ENCODE results near the gene NCLN.
"Not testable (repeated sequence)": the region's sequence is repeated elsewhere in the genome, so short reads cannot be mapped to it uniquely, and the experiment has no call there.

The NCLN gene

GRCh38 chr19:3163943-3164342 is 21.8 kb upstream of the NCLN start:
- Mint-ChIP-seq H3K27ac (no peak overlapping the region), H3K9me3 (peaks cover 11% of the 10 kb centered on the region), H3K36me3 (ENCODE audit: low read depth) (peaks cover 63% of the 10 kb centered on the region), H3K27me3 (ENCODE audit: low read depth) (no peaks in the 10 kb centered on the region), H3K4me3 (no peak overlapping the region), H3K4me1 (ENCODE audit: low read depth) (peaks cover 40% of the 10 kb centered on the region)

- no peak overlapping the region for H3K27ac Mint-ChIP-seq
- H3K9me3 Mint-ChIP-seq: peaks cover 6% of the 10 kb centered on the region
- no peaks in the 10 kb centered on the region for H3K27me3 Mint-ChIP-seq (ENCODE audit: low read depth)
- peaks cover 41% of the 10 kb centered on the region for H3K36me3 Mint-ChIP-seq (ENCODE audit: low read depth)
- no peak overlapping the region for H3K4me3 Mint-ChIP-seq
- peaks cover 27% of the 10 kb centered on the region for H3K4me1 Mint-ChIP-seq (ENCODE audit: low read depth)
Observed at GRCh38 chr19:3167533-3168272, 18.0 kb upstream of the NCLN start.

- H3K27me3 Mint-ChIP-seq (ENCODE audit: low read depth): no peaks in the 10 kb centered on the region
- H3K4me3 Mint-ChIP-seq: no peak overlapping the region
- H3K9me3 Mint-ChIP-seq: no peaks in the 10 kb centered on the region
- H3K27ac Mint-ChIP-seq: peak overlapping the region; percentile 36
- peaks cover 22% of the 10 kb centered on the region for H3K4me1 Mint-ChIP-seq (ENCODE audit: low read depth)
- H3K36me3 Mint-ChIP-seq (ENCODE audit: low read depth): peaks cover 23% of the 10 kb centered on the region
Observed at GRCh38 chr19:3171894-3172672, 13.6 kb upstream of the NCLN start.

DNA sequence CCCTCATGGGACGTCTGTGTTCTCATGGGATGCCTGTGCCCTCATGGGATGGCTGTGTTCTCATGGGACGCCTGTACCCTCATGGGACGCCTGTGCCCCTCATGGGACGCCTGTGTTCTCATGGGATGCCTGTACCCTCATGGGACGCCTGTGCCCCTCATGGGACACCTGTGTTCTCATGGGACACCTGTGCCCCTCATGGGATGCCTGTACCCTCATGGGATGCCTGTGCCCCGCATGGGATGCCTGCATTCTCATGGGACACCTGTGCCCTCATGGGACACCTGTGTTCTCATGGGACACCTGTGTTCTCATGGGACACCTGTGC is 13.1 kb upstream of the NCLN start:
- not testable (repeated sequence) for H3K27ac Mint-ChIP-seq; H3K27me3 Mint-ChIP-seq (ENCODE audit: low read depth); H3K9me3 Mint-ChIP-seq; H3K4me3 Mint-ChIP-seq
- peaks cover 23% of the 10 kb centered on the region for H3K36me3 Mint-ChIP-seq (ENCODE audit: low read depth)
- H3K4me1 Mint-ChIP-seq (ENCODE audit: low read depth): peaks cover 25% of the 10 kb centered on the region

GRCh38 chr19:3175781-3176714 is 9.7 kb upstream of the NCLN start:
- Mint-ChIP-seq H3K9me3 (no peaks in the 10 kb centered on the region), H3K36me3 (ENCODE audit: low read depth) (peaks cover 35% of the 10 kb centered on the region), H3K4me1 (ENCODE audit: low read depth) (peaks cover 19% of the 10 kb centered on the region), H3K27me3 (ENCODE audit: low read depth) (no peaks in the 10 kb centered on the region), H3K4me3 (peak overlapping the region; percentile 82), H3K27ac (peak overlapping the region; percentile 99)

- Mint-ChIP-seq H3K36me3 (ENCODE audit: low read depth) (peaks cover 34% of the 10 kb centered on the region), H3K27ac (peak overlapping the region; percentile 99), H3K4me3 (peak overlapping the region; percentile 82), H3K27me3 (ENCODE audit: low read depth) (no peaks in the 10 kb centered on the region), H3K4me1 (ENCODE audit: low read depth) (peaks cover 16% of the 10 kb centered on the region), H3K9me3 (no peaks in the 10 kb centered on the region)
Observed at GRCh38 chr19:3176715-3177501, 8.8 kb upstream of the NCLN start.

GRCh38 chr19:3178377-3178972 is 7.3 kb upstream of the NCLN start, which contains the start of gene S1PR4:
Gene S1PR4 (plus strand): TSS chr19:3178769. CDS start chr19:3178793, 24 bp downstream.
- Mint-ChIP-seq H3K9me3 (no peaks in the 10 kb centered on the region), H3K4me3 (peak within 1 kb of the TSS; percentile 98), H3K27me3 (ENCODE audit: low read depth) (no peaks in the 10 kb centered on the region), H3K36me3 (ENCODE audit: low read depth) (peaks cover 38% of the 10 kb centered on the region), H3K4me1 (ENCODE audit: low read depth) (peaks cover 16% of the 10 kb centered on the region), H3K27ac (peak within 1 kb of the TSS; percentile 94)

DNA sequence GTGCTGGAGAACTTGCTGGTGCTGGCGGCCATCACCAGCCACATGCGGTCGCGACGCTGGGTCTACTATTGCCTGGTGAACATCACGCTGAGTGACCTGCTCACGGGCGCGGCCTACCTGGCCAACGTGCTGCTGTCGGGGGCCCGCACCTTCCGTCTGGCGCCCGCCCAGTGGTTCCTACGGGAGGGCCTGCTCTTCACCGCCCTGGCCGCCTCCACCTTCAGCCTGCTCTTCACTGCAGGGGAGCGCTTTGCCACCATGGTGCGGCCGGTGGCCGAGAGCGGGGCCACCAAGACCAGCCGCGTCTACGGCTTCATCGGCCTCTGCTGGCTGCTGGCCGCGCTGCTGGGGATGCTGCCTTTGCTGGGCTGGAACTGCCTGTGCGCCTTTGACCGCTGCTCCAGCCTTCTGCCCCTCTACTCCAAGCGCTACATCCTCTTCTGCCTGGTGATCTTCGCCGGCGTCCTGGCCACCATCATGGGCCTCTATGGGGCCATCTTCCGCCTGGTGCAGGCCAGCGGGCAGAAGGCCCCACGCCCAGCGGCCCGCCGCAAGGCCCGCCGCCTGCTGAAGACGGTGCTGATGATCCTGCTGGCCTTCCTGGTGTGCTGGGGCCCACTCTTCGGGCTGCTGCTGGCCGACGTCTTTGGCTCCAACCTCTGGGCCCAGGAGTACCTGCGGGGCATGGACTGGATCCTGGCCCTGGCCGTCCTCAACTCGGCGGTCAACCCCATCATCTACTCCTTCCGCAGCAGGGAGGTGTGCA is 6.6 kb upstream of the NCLN start:
- peaks cover 42% of the 10 kb centered on the region for H3K36me3 Mint-ChIP-seq (ENCODE audit: low read depth)
- no peaks in the 10 kb centered on the region for H3K27me3 Mint-ChIP-seq (ENCODE audit: low read depth)
- H3K9me3 Mint-ChIP-seq: no peaks in the 10 kb centered on the region
- H3K27ac Mint-ChIP-seq: peak overlapping the region; percentile 91
- H3K4me3 Mint-ChIP-seq: peak overlapping the region; percentile 98
- peaks cover 20% of the 10 kb centered on the region for H3K4me1 Mint-ChIP-seq (ENCODE audit: low read depth)

DNA sequence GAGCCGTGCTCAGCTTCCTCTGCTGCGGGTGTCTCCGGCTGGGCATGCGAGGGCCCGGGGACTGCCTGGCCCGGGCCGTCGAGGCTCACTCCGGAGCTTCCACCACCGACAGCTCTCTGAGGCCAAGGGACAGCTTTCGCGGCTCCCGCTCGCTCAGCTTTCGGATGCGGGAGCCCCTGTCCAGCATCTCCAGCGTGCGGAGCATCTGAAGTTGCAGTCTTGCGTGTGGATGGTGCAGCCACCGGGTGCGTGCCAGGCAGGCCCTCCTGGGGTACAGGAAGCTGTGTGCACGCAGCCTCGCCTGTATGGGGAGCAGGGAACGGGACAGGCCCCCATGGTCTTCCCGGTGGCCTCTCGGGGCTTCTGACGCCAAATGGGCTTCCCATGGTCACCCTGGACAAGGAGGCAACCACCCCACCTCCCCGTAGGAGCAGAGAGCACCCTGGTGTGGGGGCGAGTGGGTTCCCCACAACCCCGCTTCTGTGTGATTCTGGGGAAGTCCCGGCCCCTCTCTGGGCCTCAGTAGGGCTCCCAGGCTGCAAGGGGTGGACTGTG is 5.9 kb upstream of the NCLN start:
- peaks cover 26% of the 10 kb centered on the region for H3K4me1 Mint-ChIP-seq (ENCODE audit: low read depth)
- H3K27ac Mint-ChIP-seq: peak overlapping the region; percentile 91
- peak overlapping the region; percentile 98 for H3K4me3 Mint-ChIP-seq
- H3K9me3 Mint-ChIP-seq: no peaks in the 10 kb centered on the region
- H3K27me3 Mint-ChIP-seq (ENCODE audit: low read depth): no peaks in the 10 kb centered on the region
- H3K36me3 Mint-ChIP-seq (ENCODE audit: low read depth): peaks cover 46% of the 10 kb centered on the region

DNA sequence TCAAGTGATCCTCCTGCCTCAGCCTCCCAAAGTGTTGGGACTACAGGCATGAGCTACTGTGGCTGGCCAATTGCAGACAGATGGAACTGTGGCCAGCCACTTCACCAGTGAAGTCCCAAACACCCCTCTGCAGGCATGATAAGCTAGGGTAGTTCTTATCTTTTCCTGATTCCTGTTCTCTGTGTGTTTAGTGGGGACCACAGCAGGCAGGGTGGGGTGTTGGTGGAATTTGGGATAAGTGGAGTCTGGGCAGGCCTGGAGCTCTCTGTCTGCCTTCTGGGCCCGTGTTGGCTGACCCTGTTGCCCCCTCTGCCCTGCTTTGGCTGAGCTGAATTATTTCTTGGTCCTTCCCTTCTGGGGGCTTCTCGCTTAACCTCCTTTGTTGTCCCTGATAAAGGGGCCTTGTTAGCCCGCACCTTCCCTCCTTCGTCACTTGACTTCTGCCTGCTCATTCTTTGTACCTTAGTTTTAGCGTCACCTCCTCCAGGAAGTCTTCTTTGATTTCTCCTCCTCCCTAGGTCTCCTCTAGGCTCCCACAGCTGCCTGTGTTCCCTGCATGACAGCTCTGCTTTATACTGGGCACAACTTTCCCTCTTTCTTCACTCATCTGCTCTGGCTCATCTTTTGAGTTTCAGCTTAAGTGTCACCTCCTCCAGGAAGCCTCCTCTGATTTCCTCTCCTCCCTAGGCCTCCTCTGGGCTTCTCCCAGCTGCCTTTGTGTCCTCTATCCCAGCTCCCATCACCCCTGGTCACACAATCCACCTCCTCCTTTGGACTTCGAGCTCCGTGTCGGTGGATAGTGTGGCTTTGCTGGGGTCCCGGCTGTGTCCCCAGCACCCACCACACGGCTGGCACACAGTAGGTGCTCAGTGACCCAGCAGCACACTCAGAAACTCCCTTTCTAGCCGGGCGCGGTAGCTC is 1.7 kb upstream of the NCLN start:
- H3K27ac Mint-ChIP-seq: peak overlapping the region; percentile 64
- H3K4me1 Mint-ChIP-seq (ENCODE audit: low read depth): peaks cover 36% of the 10 kb centered on the region
- no peaks in the 10 kb centered on the region for H3K27me3 Mint-ChIP-seq (ENCODE audit: low read depth)
- peaks cover 43% of the 10 kb centered on the region for H3K36me3 Mint-ChIP-seq (ENCODE audit: low read depth)
- no peaks in the 10 kb centered on the region for H3K9me3 Mint-ChIP-seq
- H3K4me3 Mint-ChIP-seq: peak overlapping the region; percentile 88

DNA sequence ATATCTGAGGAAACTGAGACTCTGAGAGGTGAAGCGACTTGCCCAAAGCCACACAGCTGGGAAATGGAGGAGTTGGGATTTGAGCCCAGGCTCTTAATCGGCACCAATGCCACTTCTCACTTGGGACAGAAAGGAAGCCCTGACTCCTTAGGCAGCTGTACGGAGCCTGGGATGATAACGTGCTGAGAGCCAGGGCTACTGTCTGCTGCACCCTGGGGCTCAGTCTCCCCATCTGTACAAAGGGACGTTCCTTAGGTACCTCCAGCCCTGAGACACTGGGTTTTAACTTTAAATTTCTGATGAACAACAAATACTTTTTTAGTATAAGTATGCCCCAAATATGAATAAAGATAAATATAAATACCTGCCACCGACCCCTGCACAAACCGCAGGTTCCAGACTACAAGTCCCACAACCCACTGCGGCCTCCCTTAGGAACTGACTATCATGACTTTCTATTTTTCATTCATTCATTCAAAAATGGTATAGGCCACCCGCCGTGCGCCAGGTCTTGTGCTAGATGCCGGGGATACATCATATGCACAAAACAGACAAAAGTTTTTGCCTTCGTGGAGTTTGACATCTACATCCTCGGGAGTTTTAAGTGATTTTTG is 776 bp upstream of the NCLN start:
- peaks cover 36% of the 10 kb centered on the region for H3K4me1 Mint-ChIP-seq (ENCODE audit: low read depth)
- peak overlapping the region; percentile 88 for H3K4me3 Mint-ChIP-seq
- no peaks in the 10 kb centered on the region for H3K27me3 Mint-ChIP-seq (ENCODE audit: low read depth)
- H3K27ac Mint-ChIP-seq: peak overlapping the region; percentile 90
- H3K36me3 Mint-ChIP-seq (ENCODE audit: low read depth): peaks cover 37% of the 10 kb centered on the region
- H3K9me3 Mint-ChIP-seq: no peaks in the 10 kb centered on the region
